ENCODE results near the gene FCGR3B. TPM values are rescaled to one million over a fixed set of nuclear protein-coding genes. Genes with fewer than 3 reads are reported as not detected.

The FCGR3B gene
- not detected in 2 replicates for total RNA-seq

DNA sequence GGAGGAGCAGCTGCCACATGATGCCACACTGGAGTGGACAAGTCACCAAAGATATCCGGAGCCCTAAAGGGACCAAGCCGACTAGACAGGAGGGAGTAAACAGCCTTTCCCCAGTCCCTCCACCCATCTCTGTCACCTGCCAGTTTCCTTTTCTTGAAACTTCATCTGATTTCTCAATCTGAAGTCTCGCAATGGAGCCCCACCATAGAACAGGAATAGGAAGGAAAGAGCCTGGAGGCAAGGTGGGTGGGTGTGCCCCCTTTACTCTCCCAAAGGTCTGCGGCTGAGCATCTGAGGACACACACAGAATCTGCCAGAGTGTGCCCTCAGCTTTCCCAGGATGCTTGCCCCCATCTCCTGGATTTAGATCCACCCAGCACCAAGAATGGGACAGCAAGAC, at the start of gene FCGR3B:
Gene FCGR3B, minus strand, starts transcription at position 101 of the 400 bp plus-strand sequence. Its CDS starts 82 bp downstream, at position 19.

DNA sequence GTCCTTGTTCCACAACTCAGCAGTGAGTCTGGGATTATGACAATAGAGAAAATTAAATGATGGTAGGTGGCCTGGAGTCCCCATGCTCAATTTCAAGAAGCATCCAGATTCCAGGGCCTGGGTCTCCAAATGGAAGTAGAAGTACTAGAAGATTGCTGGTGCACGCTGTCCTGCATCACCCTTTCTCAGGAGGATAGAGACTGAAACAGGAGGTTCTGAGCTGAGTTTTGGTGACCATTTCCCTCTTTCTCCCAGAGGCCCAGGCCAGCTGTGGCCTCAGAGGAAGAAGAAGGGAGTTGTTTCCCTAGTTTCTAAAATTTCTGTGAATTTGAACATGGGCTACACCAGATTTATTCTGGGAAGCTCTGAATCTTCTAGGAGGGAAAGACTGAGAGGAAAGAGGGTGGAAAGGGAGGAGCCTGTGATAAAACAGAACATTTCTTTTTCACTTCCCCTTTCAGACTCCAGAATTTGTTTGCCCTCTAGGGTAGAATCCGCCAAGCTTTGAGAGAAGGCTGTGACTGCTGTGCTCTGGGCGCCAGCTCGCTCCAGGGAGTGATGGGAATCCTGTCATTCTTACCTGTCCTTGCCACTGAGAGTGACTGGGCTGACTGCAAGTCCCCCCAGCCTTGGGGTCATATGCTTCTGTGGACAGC, 31.8 kb upstream of the FCGR3B start, which contains the start of gene FCGR2B:
Gene FCGR2B, plus strand, starts transcription at position 460 of the 656 bp plus-strand sequence. Its CDS starts 99 bp downstream, at position 559.

Other genes starting within 250 kb of the FCGR3B start
- gene FCGR2A, start 125.7 kb downstream of the FCGR3B start, total RNA-seq = 0.37 and 0.77 TPM in 2 replicates
- gene HSPA6, start 106.6 kb downstream of the FCGR3B start, total RNA-seq = 1.9 and 4.6 TPM in 2 replicates
- gene FCGR3A, start 81.4 kb downstream of the FCGR3B start, total RNA-seq = not detected in 2 replicates
- not detected in 2 replicates for gene FCGR2B, start 32.0 kb upstream of the FCGR3B start, total RNA-seq
- gene FCRLA, start 76.1 kb upstream of the FCGR3B start, total RNA-seq = 0.62 and 3.5 TPM in 2 replicates
- 9.0 and 16.6 TPM in 2 replicates for gene FCRLB, start 90.4 kb upstream of the FCGR3B start, total RNA-seq
- gene DUSP12, start 118.6 kb upstream of the FCGR3B start, total RNA-seq = 36.0 and 46.4 TPM in 2 replicates
- gene ATF6, start 135.1 kb upstream of the FCGR3B start, total RNA-seq = 23.9 and 27.4 TPM in 2 replicates